GM10248 (cell line): ENCODE data around the gene MUC21.
"Not testable (repeated sequence)": the region's sequence is repeated elsewhere in the genome, so short reads cannot be mapped to it uniquely, and the experiment has no call there.

Experiments
- CTCF ChIA-PET: fragments of 300-600 bp; sonication (Branson Sonifier 250); formaldehyde crosslinking; extraction: SDS; loops from one replicate; lab custom pipeline; 2021; ENCODE audit warnings: antibody characterized with exemption; lab: Yijun Ruan, JAX
- POLR2A ChIA-PET: fragments of 350-650 bp; sonication (Branson Sonifier 250); formaldehyde crosslinking; extraction: SDS; loops from one replicate; lab custom pipeline; 2020; ENCODE audit warnings: antibody characterized with exemption; lab: Yijun Ruan, JAX
- DNase-seq: peaks from one replicate; pipeline ENCODE4 v3.0.0; 2012; ENCODE audit errors: extremely low spot score
- TF ChIP-seq, protein P1 (sequence below): IDR thresholded peaks from 2 replicates; pipeline ENCODE4 v1.5.1; 2012; ENCODE audit warnings: mild to moderate bottlenecking, low read depth; ENCODE audit errors: extremely low read depth, missing control alignments, control extremely low read depth

The MUC21 gene

DNA sequence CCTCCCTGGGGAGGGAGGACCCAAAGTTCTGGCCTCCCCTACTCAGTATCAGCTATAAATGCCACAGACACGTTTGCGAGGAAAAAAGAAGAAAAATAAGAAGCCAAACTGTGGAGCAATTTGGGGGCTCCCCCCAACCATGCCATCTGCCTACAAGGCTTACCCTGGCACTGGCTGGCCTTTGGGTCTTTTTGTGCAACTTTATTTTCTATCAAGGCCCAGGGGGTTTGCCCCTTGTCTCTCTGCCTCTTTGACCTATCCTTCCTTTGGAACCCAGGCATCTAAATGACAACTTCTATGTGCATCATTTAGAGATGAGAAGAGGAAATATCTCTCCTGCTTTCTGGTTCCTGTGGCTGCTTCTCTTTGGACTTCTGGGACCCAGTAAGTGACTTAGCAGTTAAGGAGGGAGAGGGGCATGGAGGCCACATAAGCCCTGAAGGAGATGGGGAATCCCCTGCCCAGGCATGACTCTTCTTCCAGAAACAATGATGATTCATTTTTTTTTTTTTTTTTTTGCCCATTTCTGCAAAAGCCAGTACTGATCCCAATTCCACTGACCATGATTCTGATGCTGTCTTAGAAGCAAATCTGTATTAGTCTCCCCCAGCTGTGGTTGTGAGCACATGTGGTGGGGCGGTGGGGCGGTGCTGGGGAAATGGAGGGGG is 27.0 kb downstream of the MUC21 start, which contains the start of gene MUC22:
Gene MUC22 (plus strand): TSS at position 82 of the 668 bp plus-strand sequence. CDS start 233 bp downstream, at position 315.
- no peak for DNase-seq
- ChIA-PET POLR2A (no interaction called here), CTCF (no interaction called here)
- TF ChIP-seq, protein P1, sequence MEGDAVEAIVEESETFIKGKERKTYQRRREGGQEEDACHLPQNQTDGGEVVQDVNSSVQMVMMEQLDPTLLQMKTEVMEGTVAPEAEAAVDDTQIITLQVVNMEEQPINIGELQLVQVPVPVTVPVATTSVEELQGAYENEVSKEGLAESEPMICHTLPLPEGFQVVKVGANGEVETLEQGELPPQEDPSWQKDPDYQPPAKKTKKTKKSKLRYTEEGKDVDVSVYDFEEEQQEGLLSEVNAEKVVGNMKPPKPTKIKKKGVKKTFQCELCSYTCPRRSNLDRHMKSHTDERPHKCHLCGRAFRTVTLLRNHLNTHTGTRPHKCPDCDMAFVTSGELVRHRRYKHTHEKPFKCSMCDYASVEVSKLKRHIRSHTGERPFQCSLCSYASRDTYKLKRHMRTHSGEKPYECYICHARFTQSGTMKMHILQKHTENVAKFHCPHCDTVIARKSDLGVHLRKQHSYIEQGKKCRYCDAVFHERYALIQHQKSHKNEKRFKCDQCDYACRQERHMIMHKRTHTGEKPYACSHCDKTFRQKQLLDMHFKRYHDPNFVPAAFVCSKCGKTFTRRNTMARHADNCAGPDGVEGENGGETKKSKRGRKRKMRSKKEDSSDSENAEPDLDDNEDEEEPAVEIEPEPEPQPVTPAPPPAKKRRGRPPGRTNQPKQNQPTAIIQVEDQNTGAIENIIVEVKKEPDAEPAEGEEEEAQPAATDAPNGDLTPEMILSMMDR: no peak

DNA sequence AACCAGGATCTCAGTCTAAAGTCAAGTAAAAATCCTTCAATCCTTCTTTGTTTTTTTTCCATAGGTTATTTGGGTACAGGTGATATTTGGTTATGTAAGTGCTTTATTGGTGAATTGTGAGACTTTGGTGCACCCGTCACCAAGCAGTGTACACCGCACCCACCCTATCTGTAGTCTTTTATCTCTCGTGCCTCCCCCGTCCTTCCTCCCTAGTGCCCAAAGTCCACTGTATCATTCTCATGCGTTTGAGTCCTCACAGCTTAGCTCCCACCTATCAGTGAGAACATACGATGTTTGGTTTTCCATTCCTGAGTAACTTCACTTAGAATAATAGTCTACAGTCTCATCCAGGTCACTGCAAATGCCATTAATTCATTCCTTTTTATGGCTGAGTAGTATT is 27.6 kb downstream of the MUC21 start:
- no peak for DNase-seq
- POLR2A ChIA-PET: no interaction called here
- CTCF ChIA-PET: no interaction called here
- TF ChIP-seq, protein P1: no peak

DNA sequence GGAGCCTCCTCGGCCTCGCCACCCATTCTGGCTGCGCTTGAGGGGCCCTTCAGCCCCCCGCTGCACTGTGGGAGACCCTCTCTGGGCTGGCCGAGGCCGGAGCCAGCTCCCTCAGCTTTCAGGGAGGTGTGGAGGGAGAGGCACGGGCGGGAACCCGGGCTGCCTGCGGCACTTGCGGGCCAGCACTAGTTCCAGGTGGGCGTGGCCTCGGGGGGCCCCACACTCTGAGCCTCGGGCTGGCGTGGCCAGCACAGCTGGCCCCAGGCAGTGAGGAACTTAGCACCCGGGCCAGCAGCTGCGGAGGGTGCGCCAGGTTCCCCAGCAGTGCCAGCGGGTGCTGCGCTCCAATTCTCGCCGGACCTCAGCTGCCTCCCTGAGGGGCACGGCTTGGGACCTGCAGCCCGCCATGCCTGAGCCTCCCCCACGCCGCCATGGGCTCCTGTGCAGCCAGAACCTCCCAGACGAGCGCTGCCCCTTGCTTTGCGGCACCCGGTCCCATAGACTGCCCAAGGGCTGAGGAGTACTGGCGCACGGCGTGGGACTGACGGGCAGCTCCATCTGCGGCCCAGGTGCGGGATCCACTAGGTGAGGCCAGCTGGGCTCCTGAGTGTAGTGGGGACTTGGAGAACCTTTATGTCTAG is 33.3 kb downstream of the MUC21 start:
- no peak for DNase-seq
- TF ChIP-seq, protein P1: no peak
- CTCF ChIA-PET: interaction anchor here (1.3 to 1.5 kb wide), 2 partner anchors 28 to 63 kb away, joined by 3 to 5 read pairs; no protein-coding TSS in a partner anchor

DNA sequence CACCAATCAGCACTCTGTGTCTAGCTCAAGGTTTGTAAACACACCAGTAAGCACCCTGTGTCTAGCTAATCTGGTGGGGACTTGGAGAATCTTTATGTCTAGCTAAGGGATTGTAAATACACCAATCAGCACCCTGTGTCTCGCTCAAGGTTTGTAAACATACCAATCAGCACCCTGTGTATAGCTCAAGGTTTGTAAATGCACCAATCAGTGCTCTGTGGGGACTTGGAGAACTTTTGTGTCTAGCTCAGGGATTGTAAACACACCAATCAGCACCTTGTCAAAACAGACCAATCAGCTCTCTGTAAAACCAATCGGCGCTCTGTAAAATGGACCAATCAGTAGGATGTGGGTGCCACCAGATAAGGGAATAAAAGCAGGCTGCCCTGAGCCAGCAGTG is 33.9 kb downstream of the MUC21 start:
- DNase-seq, POLR2A ChIA-PET: not testable (repeated sequence)
- CTCF ChIA-PET: interaction anchor here (1.0 to 1.5 kb wide), 3 partner anchors 29 to 564 kb away, joined by 3 to 4 read pairs (median 3); no protein-coding TSS in a partner anchor

More for the DNA sequence above, 33.3 kb downstream of the MUC21 start:
- POLR2A ChIA-PET: no interaction called here

DNA sequence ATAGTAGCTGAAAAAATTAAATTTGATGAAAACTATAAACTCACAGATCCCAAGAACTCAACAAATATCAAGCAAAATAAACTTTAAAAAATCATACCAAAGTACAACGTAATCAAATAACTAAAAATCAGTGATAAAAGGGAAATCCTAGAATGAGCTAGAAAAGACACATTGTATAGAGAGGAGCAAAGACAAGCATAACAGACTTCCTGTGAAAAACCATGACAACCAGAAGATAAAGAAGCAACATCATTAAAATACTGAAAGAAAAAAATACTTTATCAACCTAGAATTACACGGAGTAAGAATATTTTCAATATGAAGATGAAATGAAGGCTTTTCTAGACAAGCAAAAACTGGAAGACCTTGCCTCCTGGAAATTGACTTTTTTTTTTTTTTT is 36.5 kb downstream of the MUC21 start:
- DNase-seq: no peak
- POLR2A ChIA-PET: no interaction called here
- CTCF ChIA-PET: interaction anchor here (1.7 kb wide), 1 partner anchor 14 kb away, joined by 4 read pairs; no protein-coding TSS in a partner anchor
- TF ChIP-seq, protein P1: no peak

DNA sequence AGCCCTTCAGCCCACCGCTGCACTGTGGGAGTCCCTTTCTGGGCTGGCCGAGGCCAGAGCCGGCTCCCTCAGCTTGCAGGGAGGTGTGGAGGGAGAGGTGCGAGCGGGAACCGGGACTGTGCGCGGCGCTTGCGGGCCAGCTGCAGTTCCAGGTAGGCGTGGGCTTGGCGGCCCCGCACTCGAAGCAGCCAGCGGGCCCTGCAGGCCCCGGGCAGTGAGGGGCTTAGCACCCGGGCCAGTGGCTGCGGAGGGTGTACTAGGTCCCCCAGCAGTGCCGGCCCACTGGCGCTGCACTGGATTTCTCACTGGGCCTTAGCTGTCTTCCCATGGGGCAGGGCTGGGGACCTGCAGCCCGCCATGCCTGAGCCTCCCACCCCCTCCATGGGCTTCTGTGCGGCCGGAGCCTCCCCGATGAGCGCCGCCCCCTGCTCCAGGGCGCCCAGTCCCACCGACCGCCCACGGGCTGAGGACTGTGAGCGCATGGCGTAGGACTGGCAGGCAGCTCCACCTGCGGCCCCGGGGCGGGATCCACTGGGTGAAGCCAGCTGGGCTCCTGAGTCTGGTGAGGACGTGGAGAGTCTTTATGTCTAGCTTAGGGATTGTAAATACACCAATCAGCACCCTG is 37.2 kb downstream of the MUC21 start:
- CTCF ChIA-PET: interaction anchor here (1.5 to 1.7 kb wide), 3 partner anchors 14 to 67 kb away, joined by 3 to 4 read pairs (median 4); no protein-coding TSS in a partner anchor
- POLR2A ChIA-PET: not testable (repeated sequence)

DNA sequence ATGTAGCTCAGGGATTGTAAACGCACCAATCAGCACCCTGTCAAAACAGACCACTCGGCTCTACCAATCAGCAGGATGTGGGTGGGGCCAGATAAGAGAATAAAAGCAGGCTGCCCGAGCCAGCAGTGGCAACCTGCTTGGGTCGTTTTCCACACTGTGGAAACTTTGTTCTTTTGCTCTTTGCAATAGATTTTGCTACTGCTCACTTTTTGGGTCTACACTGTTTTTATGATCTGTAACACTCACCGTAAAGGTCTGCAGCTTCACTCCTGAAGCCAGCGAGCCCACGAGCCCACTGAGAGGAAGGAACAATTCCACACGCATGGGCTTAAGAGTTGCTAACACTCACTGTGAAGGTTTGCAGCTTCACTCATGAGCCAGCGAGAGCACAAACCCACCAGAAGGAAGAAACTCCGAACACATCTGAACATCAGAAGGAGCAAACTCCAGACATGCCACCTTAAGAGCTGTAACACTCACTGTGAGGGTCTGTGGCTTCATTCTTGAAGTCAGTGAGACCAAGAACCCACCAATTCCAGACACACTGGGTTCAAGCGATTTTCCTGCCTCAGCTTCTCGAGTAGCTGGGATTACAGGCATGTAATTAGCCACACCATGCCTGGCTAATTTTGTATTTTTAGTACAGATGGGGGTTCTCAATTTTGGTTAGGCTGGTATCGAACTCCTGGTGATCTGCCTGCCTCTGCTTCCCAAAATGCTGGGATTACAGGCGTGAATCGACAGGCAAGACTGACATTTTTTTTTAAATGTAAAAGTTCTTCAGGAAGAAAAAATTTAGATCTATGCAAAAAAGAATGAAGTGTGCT is 38.4 kb downstream of the MUC21 start:
- DNase-seq, POLR2A ChIA-PET: not testable (repeated sequence)
- CTCF ChIA-PET: interaction anchor here (1.5 to 1.6 kb wide), 2 partner anchors 21 to 66 kb away, joined by 3 to 4 read pairs; no protein-coding TSS in a partner anchor

More for the DNA sequence above, 37.2 kb downstream of the MUC21 start:
- DNase-seq: not testable (repeated sequence)
